ENCODE results near the gene ZNF783.

Gene ZNF783

GRCh38 chr7:149293946-149294633, 32.1 kb downstream of the ZNF783 start:
- Histone ChIP-seq H3K9me3 (ENCODE audit: insufficient read depth, low read length) (peaks cover 10% of the 10 kb centered on the region; the same call in 1 of the 2 replicates), H3K36me3 (ENCODE audit: insufficient read depth, insufficient read length, low read length) (peaks cover 28% of the 10 kb centered on the region), H3K27me3 (ENCODE audit: insufficient read depth, insufficient read length) (no peaks in the 10 kb centered on the region), H3K4me3 (ENCODE audit: insufficient read length, low read depth) (no peak overlapping the region), H3K9ac (ENCODE audit: insufficient read length, low read depth) (no peak overlapping the region), H3K4me1 (ENCODE audit: insufficient read depth, insufficient read length) (no peaks in the 10 kb centered on the region)
- DNase-seq (ENCODE audit: low read depth, low spot score): no peak
- no peak for TF ChIP-seq ZNF274 (IDR thresholded peaks at IDR 0.05; ENCODE audit: low read depth, low read length)
- no peak for TF ChIP-seq YY1 (IDR thresholded peaks at IDR 0.05; ENCODE audit: insufficient read depth, insufficient read length)
- no peak for TF ChIP-seq SUZ12 (IDR thresholded peaks at IDR 0.05; ENCODE audit: extremely low read depth, insufficient read depth, insufficient read length)

- no peak for TF ChIP-seq SUZ12 (IDR thresholded peaks at IDR 0.05; ENCODE audit: extremely low read depth, insufficient read depth, insufficient read length)
- no peak for TF ChIP-seq YY1 (IDR thresholded peaks at IDR 0.05; ENCODE audit: insufficient read depth, insufficient read length)
- no peak for TF ChIP-seq ZNF274 (IDR thresholded peaks at IDR 0.05; ENCODE audit: low read depth, low read length)
- no peak overlapping the region for H3K9ac ChIP-seq (ENCODE audit: insufficient read length, low read depth)
- H3K4me1 ChIP-seq (ENCODE audit: insufficient read depth, insufficient read length): no peaks in the 10 kb centered on the region
- no peaks in the 10 kb centered on the region for H3K27me3 ChIP-seq (ENCODE audit: insufficient read depth, insufficient read length)
- no peak for DNase-seq (ENCODE audit: low read depth, low spot score)
- H3K4me3 ChIP-seq (ENCODE audit: insufficient read length, low read depth): no peak overlapping the region
- peaks cover 28% of the 10 kb centered on the region for H3K36me3 ChIP-seq (ENCODE audit: insufficient read depth, insufficient read length, low read length)
- H3K9me3 ChIP-seq (ENCODE audit: insufficient read depth, low read length): peaks cover 13% of the 10 kb centered on the region; the same call in 1 of the 2 replicates
These were observed 32.9 kb downstream of the ZNF783 start for GRCh38 chr7:149294634-149295480.

- no peaks in the 10 kb centered on the region for H3K27me3 ChIP-seq (ENCODE audit: insufficient read depth, insufficient read length)
- H3K9ac ChIP-seq (ENCODE audit: insufficient read length, low read depth): no peak overlapping the region
- no peaks in the 10 kb centered on the region for H3K4me1 ChIP-seq (ENCODE audit: insufficient read depth, insufficient read length)
- TF ChIP-seq YY1 (IDR thresholded peaks at IDR 0.05; ENCODE audit: insufficient read depth, insufficient read length) (no peak), ZNF274 (IDR thresholded peaks at IDR 0.05; ENCODE audit: low read depth, low read length) (no peak), SUZ12 (IDR thresholded peaks at IDR 0.05; ENCODE audit: extremely low read depth, insufficient read depth, insufficient read length) (no peak)
- no peak for DNase-seq (ENCODE audit: low read depth, low spot score)
- H3K4me3 ChIP-seq (ENCODE audit: insufficient read length, low read depth): no peak overlapping the region
- peaks cover 28% of the 10 kb centered on the region for H3K36me3 ChIP-seq (ENCODE audit: insufficient read depth, insufficient read length, low read length)
- H3K9me3 ChIP-seq (ENCODE audit: insufficient read depth, low read length): peaks cover 13% of the 10 kb centered on the region; the same call in 1 of the 2 replicates
These were observed 33.5 kb downstream of the ZNF783 start for GRCh38 chr7:149295481-149295850.

GRCh38 chr7:149296368-149296767, 34.4 kb downstream of the ZNF783 start:
- Histone ChIP-seq H3K4me1 (ENCODE audit: insufficient read depth, insufficient read length) (no peaks in the 10 kb centered on the region), H3K4me3 (ENCODE audit: insufficient read length, low read depth) (no peak overlapping the region), H3K9me3 (ENCODE audit: insufficient read depth, low read length) (peaks cover 14% of the 10 kb centered on the region; the same call in 1 of the 2 replicates), H3K9ac (ENCODE audit: insufficient read length, low read depth) (no peak overlapping the region), H3K36me3 (ENCODE audit: insufficient read depth, insufficient read length, low read length) (peaks cover 28% of the 10 kb centered on the region), H3K27me3 (ENCODE audit: insufficient read depth, insufficient read length) (no peaks in the 10 kb centered on the region)
- DNase-seq (ENCODE audit: low read depth, low spot score): no peak
- TF ChIP-seq ZNF274 (IDR thresholded peaks at IDR 0.05; ENCODE audit: low read depth, low read length) (no peak), YY1 (IDR thresholded peaks at IDR 0.05; ENCODE audit: insufficient read depth, insufficient read length) (no peak), SUZ12 (IDR thresholded peaks at IDR 0.05; ENCODE audit: extremely low read depth, insufficient read depth, insufficient read length) (no peak)

GRCh38 chr7:149297034-149297755, 35.2 kb downstream of the ZNF783 start:
- Histone ChIP-seq H3K4me1 (ENCODE audit: insufficient read depth, insufficient read length) (no peaks in the 10 kb centered on the region), H3K4me3 (ENCODE audit: insufficient read length, low read depth) (no peak overlapping the region), H3K27me3 (ENCODE audit: insufficient read depth, insufficient read length) (no peaks in the 10 kb centered on the region), H3K9ac (ENCODE audit: insufficient read length, low read depth) (no peak overlapping the region), H3K9me3 (ENCODE audit: insufficient read depth, low read length) (peaks cover 16% of the 10 kb centered on the region; the same call in 1 of the 2 replicates), H3K36me3 (ENCODE audit: insufficient read depth, insufficient read length, low read length) (peaks cover 28% of the 10 kb centered on the region)
- TF ChIP-seq ZNF274 (IDR thresholded peaks at IDR 0.05; ENCODE audit: low read depth, low read length) (no peak), SUZ12 (IDR thresholded peaks at IDR 0.05; ENCODE audit: extremely low read depth, insufficient read depth, insufficient read length) (no peak), YY1 (IDR thresholded peaks at IDR 0.05; ENCODE audit: insufficient read depth, insufficient read length) (no peak)
- no peak for DNase-seq (ENCODE audit: low read depth, low spot score)

GRCh38 chr7:149300620-149301285, 38.8 kb downstream of the ZNF783 start:
- Histone ChIP-seq H3K9ac (ENCODE audit: insufficient read length, low read depth) (no peak overlapping the region), H3K27me3 (ENCODE audit: insufficient read depth, insufficient read length) (no peaks in the 10 kb centered on the region), H3K4me3 (ENCODE audit: insufficient read length, low read depth) (no peak overlapping the region), H3K36me3 (ENCODE audit: insufficient read depth, insufficient read length, low read length) (peaks cover 4% of the 10 kb centered on the region), H3K9me3 (ENCODE audit: insufficient read depth, low read length) (peaks cover 16% of the 10 kb centered on the region; the same call in 1 of the 2 replicates), H3K4me1 (ENCODE audit: insufficient read depth, insufficient read length) (no peaks in the 10 kb centered on the region)
- TF ChIP-seq SUZ12 (IDR thresholded peaks at IDR 0.05; ENCODE audit: extremely low read depth, insufficient read depth, insufficient read length): no peak
- no peak for TF ChIP-seq ZNF274 (IDR thresholded peaks at IDR 0.05; ENCODE audit: low read depth, low read length)
- no peak for TF ChIP-seq YY1 (IDR thresholded peaks at IDR 0.05; ENCODE audit: insufficient read depth, insufficient read length)
- no peak for DNase-seq (ENCODE audit: low read depth, low spot score)
